ENCODE measurements around the gene ATP1A3.
A peak's percentile ranks its signal among the peaks of the same experiment; 100 is the strongest.
"Not testable (repeated sequence)": the region's sequence is repeated elsewhere in the genome, so short reads cannot be mapped to it uniquely, and the experiment has no call there.

ATP1A3 gene

GRCh38 chr19:42010245-42011126, 16.5 kb upstream of the ATP1A3 start:
- no peak for DNase-seq

GRCh38 chr19:42006569-42006968, 12.5 kb upstream of the ATP1A3 start:
- no peak for DNase-seq

GRCh38 chr19:42005504-42005903, 11.5 kb upstream of the ATP1A3 start:
- no peak for DNase-seq

GRCh38 chr19:42003506-42004294, 9.7 kb upstream of the ATP1A3 start:
- no peak for DNase-seq

GRCh38 chr19:41999878-42000208, 5.8 kb upstream of the ATP1A3 start:
- no peak for DNase-seq

- DNase-seq = no peak
Observed at GRCh38 chr19:41999071-41999877, 5.2 kb upstream of the ATP1A3 start.

GRCh38 chr19:41998246-41999020, 4.4 kb upstream of the ATP1A3 start:
- peak; percentile 10 to 18 for DNase-seq

- no peak for DNase-seq
Observed at GRCh38 chr19:41997851-41998229, 3.8 kb upstream of the ATP1A3 start.

- peak; percentile 20 to 29 for DNase-seq
Observed at GRCh38 chr19:41997121-41997850, 3.3 kb upstream of the ATP1A3 start.

GRCh38 chr19:41995959-41996797, 2.1 kb upstream of the ATP1A3 start:
- no peak for DNase-seq

- no peak for DNase-seq
Observed at GRCh38 chr19:41994994-41995958, 1.2 kb upstream of the ATP1A3 start.

- no peak for DNase-seq
Observed at GRCh38 chr19:41994521-41994971, 516 bp upstream of the ATP1A3 start.

- not testable (repeated sequence) for DNase-seq
Observed at GRCh38 chr19:41991925-41992569, 2.0 kb downstream of the ATP1A3 start.

GRCh38 chr19:41991025-41991424, 3.0 kb downstream of the ATP1A3 start:
- no peak for DNase-seq

- no peak for DNase-seq
Observed at GRCh38 chr19:41990615-41991014, 3.4 kb downstream of the ATP1A3 start.

- no peak for DNase-seq
Observed at GRCh38 chr19:41990028-41990427, 4.0 kb downstream of the ATP1A3 start.

GRCh38 chr19:41988947-41989346, 5.1 kb downstream of the ATP1A3 start:
- DNase-seq = no peak

- DNase-seq = no peak
Observed at GRCh38 chr19:41987141-41987860, 6.7 kb downstream of the ATP1A3 start.

All from CD4-positive, alpha-beta T cell treated with Interleukin-1 beta for 1 hour (primary cell).